K562 (cell line): ENCODE data around the gene MIB2. TPM values are rescaled to one million over a fixed set of nuclear protein-coding genes. Genes with fewer than 3 reads are reported as not detected.

Experiments used
- EGR1 ChIP-seq: fragments of 450-650 bp; conservative IDR thresholded peaks from 2 replicates; pipeline ENCODE4 v1.6.1; 2017; ENCODE audit warnings: mild to moderate bottlenecking
- ELF4 ChIP-seq: fragments of 450-650 bp; formaldehyde crosslinking; IDR thresholded peaks from 2 replicates; pipeline ENCODE4 v1.4.0; 2022; ENCODE audit warnings: missing genetic modification characterization
- EZH2 ChIP-seq: IDR thresholded peaks from 2 replicates; pipeline ENCODE4 v1.6.1; 2012; ENCODE audit warnings: low read depth, mild to moderate bottlenecking, inconsistent platforms, low read length, borderline replicate concordance
- FOXK1 ChIP-seq: sonication (generic); formaldehyde crosslinking; IDR thresholded peaks from 2 replicates; pipeline ENCODE4 v1.8.0; 2022; ENCODE audit warnings: missing genetic modification reagents, mild to moderate bottlenecking, borderline replicate concordance
- MAFG ChIP-seq: fragments of 450-650 bp; conservative IDR thresholded peaks from 2 replicates; pipeline ENCODE4 v1.6.1; 2016; ENCODE audit warnings: missing genetic modification characterization, missing compliant biosample characterization
- MTA2 ChIP-seq: fragments of 450-650 bp; IDR thresholded peaks from 2 replicates; pipeline ENCODE4 v1.6.1; 2016; ENCODE audit warnings: low read depth
- ZNF140 ChIP-seq: fragments of 250-450 bp; sonication (Bioruptor Pico); IDR thresholded peaks from 2 replicates; pipeline ENCODE4 v1.8.0; 2021; ENCODE audit warnings: moderate library complexity, mild to moderate bottlenecking, inconsistent platforms
- ZNF77 ChIP-seq: fragments of 250-450 bp; sonication (Bioruptor Pico); IDR thresholded peaks from 2 replicates; pipeline ENCODE4 v1.5.0; 2020
- polyA plus RNA-seq, 8 experiments: library from polyadenylated mRNA; depleted of rRNA in 4 of 8; stranded (reverse) in 5 of 8; unstranded in 3 of 8; fragments of >200 nt; fragmentation: Nextera tagmentation in 2 of 8; fragmentation: Illumina TruSeq in 1 of 8; extraction: Ambion mirVana in 2 of 8; extraction: Trizol in 1 of 8; gene quantifications; 2 replicates each; pipeline versions ENCODE4 v1.2.1 to v1.2.3, GENCODE V29; 2011 to 2014; ENCODE audit warnings: inconsistent platforms in 1 of 8, missing spikeins in 1 of 8
- total RNA-seq, 7 experiments: library from RNA; depleted of rRNA in 6 of 7; stranded (reverse); fragments of >200 nt in 6 of 7; fragmentation: Illumina TruSeq in 2 of 7; extraction: Trizol in 2 of 7; gene quantifications; 2 replicates each; pipeline versions ENCODE4 v1.2.1 to v1.2.3, GENCODE V29; 2011 to 2021; ENCODE audit warnings: low replicate concordance in 1 of 7
- TF ChIP-seq, protein P1 (sequence below): fragments of 200-800 bp; sonication (Bioruptor generic); IDR thresholded peaks from 2 replicates; pipeline ENCODE4 v1.6.1; 2016; ENCODE audit warnings: missing genetic modification characterization, missing compliant biosample characterization
- TF ChIP-seq, protein P2 (sequence below): IDR thresholded peaks from 2 replicates; pipeline ENCODE4 v1.6.1; 2012; ENCODE audit warnings: low read depth, low read length, improper control_type of control experiment, borderline replicate concordance

MIB2 gene
- total and polyA plus RNA-seq, 9 of the 15 experiments (the other 6 are each of a cell fraction or from before 2014, with no cell fraction given): 0.04 to 17.0 (median 4.9) TPM; not detected in 1

DNA sequence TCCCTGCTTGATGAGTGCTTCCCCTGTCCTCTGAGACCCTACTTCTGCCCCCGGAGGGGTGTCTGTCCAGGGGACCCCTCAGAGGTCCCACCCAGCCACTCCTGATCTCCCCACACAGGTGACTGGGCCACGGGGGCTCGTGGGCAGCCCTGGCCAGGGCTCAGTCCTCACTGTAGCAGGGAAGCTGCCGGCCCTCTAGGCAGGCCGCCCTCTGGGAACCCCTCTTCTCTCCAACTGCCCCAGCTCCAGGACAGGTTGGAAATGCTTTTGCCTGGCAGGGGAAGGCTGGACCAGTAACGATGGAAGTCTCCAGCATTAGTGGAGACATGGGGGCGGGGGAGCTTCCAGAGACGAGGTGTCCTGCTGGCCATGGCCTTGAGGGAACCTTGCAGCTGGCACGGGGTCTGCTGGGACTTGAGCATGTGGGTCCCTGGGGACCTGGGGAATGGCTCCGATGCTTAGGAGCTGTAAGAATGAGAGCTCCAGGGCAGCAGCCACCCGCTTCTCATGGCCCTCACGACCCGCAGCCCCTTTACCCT, 12.3 kb upstream of the MIB2 start (continued):
- TF ChIP-seq, protein P1, sequence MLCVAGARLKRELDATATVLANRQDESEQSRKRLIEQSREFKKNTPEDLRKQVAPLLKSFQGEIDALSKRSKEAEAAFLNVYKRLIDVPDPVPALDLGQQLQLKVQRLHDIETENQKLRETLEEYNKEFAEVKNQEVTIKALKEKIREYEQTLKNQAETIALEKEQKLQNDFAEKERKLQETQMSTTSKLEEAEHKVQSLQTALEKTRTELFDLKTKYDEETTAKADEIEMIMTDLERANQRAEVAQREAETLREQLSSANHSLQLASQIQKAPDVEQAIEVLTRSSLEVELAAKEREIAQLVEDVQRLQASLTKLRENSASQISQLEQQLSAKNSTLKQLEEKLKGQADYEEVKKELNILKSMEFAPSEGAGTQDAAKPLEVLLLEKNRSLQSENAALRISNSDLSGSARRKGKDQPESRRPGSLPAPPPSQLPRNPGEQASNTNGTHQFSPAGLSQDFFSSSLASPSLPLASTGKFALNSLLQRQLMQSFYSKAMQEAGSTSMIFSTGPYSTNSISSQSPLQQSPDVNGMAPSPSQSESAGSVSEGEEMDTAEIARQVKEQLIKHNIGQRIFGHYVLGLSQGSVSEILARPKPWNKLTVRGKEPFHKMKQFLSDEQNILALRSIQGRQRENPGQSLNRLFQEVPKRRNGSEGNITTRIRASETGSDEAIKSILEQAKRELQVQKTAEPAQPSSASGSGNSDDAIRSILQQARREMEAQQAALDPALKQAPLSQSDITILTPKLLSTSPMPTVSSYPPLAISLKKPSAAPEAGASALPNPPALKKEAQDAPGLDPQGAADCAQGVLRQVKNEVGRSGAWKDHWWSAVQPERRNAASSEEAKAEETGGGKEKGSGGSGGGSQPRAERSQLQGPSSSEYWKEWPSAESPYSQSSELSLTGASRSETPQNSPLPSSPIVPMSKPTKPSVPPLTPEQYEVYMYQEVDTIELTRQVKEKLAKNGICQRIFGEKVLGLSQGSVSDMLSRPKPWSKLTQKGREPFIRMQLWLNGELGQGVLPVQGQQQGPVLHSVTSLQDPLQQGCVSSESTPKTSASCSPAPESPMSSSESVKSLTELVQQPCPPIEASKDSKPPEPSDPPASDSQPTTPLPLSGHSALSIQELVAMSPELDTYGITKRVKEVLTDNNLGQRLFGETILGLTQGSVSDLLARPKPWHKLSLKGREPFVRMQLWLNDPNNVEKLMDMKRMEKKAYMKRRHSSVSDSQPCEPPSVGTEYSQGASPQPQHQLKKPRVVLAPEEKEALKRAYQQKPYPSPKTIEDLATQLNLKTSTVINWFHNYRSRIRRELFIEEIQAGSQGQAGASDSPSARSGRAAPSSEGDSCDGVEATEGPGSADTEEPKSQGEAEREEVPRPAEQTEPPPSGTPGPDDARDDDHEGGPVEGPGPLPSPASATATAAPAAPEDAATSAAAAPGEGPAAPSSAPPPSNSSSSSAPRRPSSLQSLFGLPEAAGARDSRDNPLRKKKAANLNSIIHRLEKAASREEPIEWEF (CRISPR knock-in tag): no peak
- TF ChIP-seq ELF4 (CRISPR knock-in tag) (no peak), MAFG (no peak), MTA2 (no peak), FOXK1 (CRISPR knock-in tag) (no peak), ZNF140 (CRISPR knock-in tag) (no peak), ZNF77 (CRISPR knock-in tag) (no peak), EGR1 (no peak), EZH2 (no peak)
- TF ChIP-seq, protein P2, sequence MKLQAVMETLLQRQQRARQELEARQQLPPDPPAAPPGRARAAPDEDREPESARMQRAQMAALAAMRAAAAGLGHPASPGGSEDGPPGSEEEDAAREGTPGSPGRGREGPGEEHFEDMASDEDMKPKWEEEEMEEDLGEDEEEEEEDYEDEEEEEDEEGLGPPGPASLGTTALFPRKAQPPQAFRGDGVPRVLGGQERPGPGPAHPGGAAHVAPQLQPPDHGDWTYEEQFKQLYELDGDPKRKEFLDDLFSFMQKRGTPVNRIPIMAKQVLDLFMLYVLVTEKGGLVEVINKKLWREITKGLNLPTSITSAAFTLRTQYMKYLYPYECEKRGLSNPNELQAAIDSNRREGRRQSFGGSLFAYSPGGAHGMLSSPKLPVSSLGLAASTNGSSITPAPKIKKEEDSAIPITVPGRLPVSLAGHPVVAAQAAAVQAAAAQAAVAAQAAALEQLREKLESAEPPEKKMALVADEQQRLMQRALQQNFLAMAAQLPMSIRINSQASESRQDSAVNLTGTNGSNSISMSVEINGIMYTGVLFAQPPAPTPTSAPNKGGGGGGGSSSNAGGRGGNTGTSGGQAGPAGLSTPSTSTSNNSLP: no peak
